Renal cortex interstitium (tissue), 11 donors: ENCODE data around the gene TMEM248. TPM values are rescaled to one million over a fixed set of nuclear protein-coding genes. Genes with fewer than 3 reads are reported as not detected.
"Not testable (repeated sequence)": the region's sequence is repeated elsewhere in the genome, so short reads cannot be mapped to it uniquely, and the experiment has no call there.

Experiments used
- DNase-seq, 11 donors: peaks; one replicate each; pipeline ENCODE4 v3.0.0-alpha.2; 2013; ENCODE audit warnings: low read depth in 9 of 11, low spot score in 4 of 11; ENCODE audit errors: extremely low read depth in 1 of 11
- polyA plus RNA-seq, 3 donors: library from polyadenylated mRNA; unstranded; fragments of 120-200 nt; gene quantifications; one replicate each; pipeline ENCODE4 v1.2.1, GENCODE V29; 2013; ENCODE audit not compliant: insufficient read length in 3 of 3

TMEM248 gene
- polyA plus RNA-seq, 3 donors = 67.5 to 75.5 (median 75.3) TPM

GRCh38 chr7:66929165-66929564, 8.1 kb downstream of the TMEM248 start:
- DNase-seq = no peak

GRCh38 chr7:66929935-66930334, 8.9 kb downstream of the TMEM248 start:
- DNase-seq = no peak

DNA sequence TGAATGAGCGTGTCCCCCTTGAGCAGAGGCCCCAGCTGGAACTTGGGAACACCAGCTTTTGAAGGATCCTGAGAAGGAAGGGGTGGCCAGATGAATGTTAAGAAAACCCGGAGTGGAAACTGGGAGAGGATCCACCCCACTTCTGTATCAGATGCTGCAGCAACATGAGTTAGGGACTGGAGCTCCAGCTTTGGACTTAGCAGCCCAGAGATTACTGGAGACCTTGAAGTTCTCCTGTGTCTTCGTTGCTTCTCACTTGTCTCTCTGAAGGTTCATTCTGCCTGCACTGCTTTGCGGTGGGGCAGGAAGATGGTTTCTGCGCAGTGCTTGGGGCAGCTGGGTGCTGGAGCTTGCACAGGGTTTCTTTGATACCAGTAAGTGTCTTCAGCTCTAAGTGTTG, 9.3 kb downstream of the TMEM248 start:
- peak in 1 of 11 donors; percentile 6 for DNase-seq

DNA sequence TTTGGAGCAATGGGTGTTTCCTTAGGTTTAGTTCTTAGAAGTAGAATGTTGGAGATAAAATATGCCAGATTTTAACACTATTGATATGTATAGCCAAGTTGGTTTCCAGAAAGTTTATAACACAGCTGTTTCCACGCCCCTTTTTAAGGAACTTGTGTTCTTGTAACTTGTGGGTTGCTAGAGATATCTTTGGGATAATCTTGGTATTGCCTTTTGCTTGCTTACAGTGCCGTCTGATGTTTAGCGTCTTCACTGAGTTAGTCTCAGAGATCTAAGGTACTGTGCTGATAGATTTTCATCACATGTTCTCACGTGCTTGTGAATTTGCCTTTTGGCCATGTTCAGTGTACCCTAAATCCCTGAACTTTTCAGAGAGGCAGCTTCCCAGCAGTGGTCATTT, 12.4 kb downstream of the TMEM248 start:
- no peak for DNase-seq

- no peak for DNase-seq
Observed at GRCh38 chr7:66937940-66938339, 16.9 kb downstream of the TMEM248 start.

GRCh38 chr7:66939325-66939724, 18.3 kb downstream of the TMEM248 start:
- DNase-seq = no peak

- no peak for DNase-seq
Observed at GRCh38 chr7:66946545-66946944, 25.5 kb downstream of the TMEM248 start.

GRCh38 chr7:66948480-66949109, 27.6 kb downstream of the TMEM248 start:
- DNase-seq = no peak

DNA sequence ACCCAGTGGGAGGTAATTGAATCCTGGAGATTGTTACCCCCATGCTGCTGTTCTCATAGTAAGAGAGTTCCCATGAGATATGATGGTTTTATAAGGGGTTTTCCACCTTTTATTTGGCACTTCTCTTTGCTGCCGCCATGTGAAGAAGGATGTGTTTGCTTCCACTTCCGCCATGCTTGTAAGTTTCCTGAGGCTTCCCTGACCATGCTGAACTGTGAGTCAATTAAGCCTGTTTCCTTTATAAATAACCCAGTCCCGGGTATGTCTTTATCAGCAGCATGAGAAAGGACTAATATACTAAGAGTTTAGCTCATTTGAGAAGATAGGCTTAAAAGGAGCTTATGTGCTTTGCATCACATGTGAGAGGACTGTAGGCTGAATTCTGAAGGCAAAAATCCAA, 29.3 kb downstream of the TMEM248 start:
- no peak for DNase-seq

DNA sequence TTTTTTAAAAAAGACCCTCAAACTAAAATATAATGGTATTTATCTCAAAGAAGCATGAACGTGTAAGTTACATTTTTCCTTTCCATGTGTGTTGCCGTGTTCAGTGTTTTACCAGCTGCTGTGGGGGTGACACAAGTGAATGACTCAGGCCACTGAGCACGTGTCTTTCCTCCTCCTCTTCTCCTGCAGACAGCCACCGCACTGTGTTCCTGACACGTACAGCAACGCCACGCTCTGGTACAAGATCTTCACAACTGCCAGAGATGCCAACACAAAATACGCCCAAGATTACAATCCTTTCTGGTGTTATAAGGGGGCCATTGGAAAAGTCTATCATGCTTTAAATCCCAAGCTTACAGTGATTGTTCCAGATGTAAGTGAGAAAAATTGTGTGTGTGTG, 29.7 kb downstream of the TMEM248 start:
- DNase-seq = no peak

GRCh38 chr7:66952343-66953043, 31.5 kb downstream of the TMEM248 start:
- DNase-seq = no peak

GRCh38 chr7:66953044-66953427, 32.0 kb downstream of the TMEM248 start:
- no peak for DNase-seq

DNA sequence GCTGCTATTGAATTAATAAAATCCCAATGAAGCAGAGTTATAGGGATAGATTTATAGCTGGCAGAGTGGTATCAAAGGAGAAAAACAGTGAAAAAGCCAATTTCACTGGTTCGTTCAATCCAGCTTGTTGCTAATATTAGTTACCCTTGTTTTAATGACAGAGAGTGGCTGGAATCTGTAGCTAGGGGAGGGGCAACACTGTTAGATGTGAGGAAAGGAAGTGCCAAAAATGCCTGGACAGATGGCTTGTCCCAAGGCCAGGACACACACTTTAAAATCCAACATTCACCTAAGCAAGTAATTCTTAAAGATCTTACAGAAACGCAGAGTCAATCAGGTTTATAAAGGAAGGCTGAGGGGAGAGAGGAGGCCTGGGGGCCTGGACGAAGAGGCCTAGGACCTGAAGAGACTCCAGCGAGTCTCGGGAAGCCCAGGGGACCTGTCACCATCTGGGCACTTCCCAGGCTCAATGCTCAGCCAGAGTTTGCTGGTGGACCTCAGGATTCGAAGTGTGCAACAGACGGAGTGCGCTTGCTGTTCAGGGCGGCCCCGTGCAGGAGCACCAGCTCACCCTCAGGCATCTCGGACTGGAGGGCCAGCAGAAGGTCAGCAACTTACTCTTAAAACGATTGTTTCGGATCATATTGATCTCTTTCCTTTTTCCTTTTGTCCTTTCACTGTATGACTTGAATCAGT, 36.7 kb downstream of the TMEM248 start:
- no peak for DNase-seq

GRCh38 chr7:66958538-66959350, 37.7 kb downstream of the TMEM248 start:
- no peak for DNase-seq

- DNase-seq = no peak
Observed at GRCh38 chr7:66960192-66960591, 39.2 kb downstream of the TMEM248 start.

DNA sequence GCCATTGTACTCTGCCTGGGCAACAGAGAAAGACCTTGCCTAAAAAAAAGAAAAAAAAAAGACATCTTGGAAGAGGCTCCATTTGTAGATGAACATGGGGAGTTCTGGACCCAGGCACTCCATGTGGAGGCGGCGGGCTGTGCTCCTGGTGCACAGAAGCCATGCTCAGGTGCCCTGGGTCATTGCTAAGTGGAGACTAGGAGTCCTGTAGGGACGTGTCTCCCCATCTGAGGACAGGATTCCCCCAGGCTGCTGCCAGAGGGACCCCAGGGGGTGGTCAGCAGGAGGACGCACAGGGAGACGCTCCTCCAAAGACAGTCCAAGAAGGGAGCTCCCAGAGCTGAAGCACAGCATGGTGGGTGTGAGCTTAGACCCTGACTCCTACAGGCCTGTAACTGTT, 40.1 kb downstream of the TMEM248 start:
- DNase-seq = no peak

GRCh38 chr7:66964411-66964810, 43.4 kb downstream of the TMEM248 start:
- DNase-seq = no peak

- DNase-seq = no peak
Observed at GRCh38 chr7:66967029-66967428, 46.0 kb downstream of the TMEM248 start.

- not testable (repeated sequence) for DNase-seq
Observed at GRCh38 chr7:66969001-66969400, 48.0 kb downstream of the TMEM248 start.

DNA sequence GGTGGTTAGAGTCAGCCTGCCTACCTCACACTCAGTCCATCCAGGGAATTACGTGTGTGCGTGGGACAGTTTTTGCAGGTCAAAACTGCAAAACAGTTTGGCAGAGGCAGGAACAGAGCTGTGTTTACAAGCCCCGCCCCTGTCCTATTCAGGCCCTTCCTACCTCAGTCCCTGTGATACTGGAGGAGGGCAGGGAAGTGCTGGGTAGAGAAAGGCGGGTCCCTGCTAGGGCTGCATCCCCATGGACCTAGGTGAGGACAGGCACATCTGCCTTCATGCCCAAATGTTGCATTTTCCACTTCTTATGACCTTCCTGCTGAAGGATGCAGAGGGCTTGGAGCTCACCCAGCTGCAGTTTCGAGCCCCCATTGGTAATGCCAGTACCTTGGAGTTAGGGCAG, 49.3 kb downstream of the TMEM248 start:
- no peak for DNase-seq
